CD4-positive, alpha-beta T cell treated with Interleukin-21 for 1 hour (primary cell): Measurements from ENCODE around the gene NID1.

Experiments
- DNase-seq: peaks from one replicate; pipeline ENCODE4 v3.0.0-alpha.2; 2020

NID1 gene

GRCh38 chr1:236063551-236063918 is 1.4 kb downstream of the NID1 start:
- no peak for DNase-seq

- no peak for DNase-seq
These were observed 4.6 kb downstream of the NID1 start for GRCh38 chr1:236060286-236060685.

GRCh38 chr1:236059011-236059410 is 5.9 kb downstream of the NID1 start:
- DNase-seq = no peak

- DNase-seq = no peak
These were observed 6.6 kb downstream of the NID1 start for GRCh38 chr1:236058141-236058934.

- no peak for DNase-seq
These were observed 7.3 kb downstream of the NID1 start for GRCh38 chr1:236057546-236057945.

- no peak for DNase-seq
These were observed 12.5 kb downstream of the NID1 start for GRCh38 chr1:236052232-236052993.

GRCh38 chr1:236051242-236051791 is 13.6 kb downstream of the NID1 start:
- no peak for DNase-seq

GRCh38 chr1:236045771-236046170 is 19.1 kb downstream of the NID1 start:
- no peak for DNase-seq

- DNase-seq = no peak
These were observed 20.5 kb downstream of the NID1 start for GRCh38 chr1:236044341-236044740.

- DNase-seq = no peak
These were observed 23.0 kb downstream of the NID1 start for GRCh38 chr1:236041631-236042618.

- DNase-seq = no peak
These were observed 24.9 kb downstream of the NID1 start for GRCh38 chr1:236039740-236040685.

- DNase-seq = no peak
These were observed 26.9 kb downstream of the NID1 start for GRCh38 chr1:236038034-236038433.

- no peak for DNase-seq
These were observed 29.2 kb downstream of the NID1 start for GRCh38 chr1:236035681-236036101.

- no peak for DNase-seq
These were observed 31.6 kb downstream of the NID1 start for GRCh38 chr1:236033336-236033735.

- no peak for DNase-seq
These were observed 34.4 kb downstream of the NID1 start for GRCh38 chr1:236030534-236030933.

- DNase-seq = no peak
These were observed 35.4 kb downstream of the NID1 start for GRCh38 chr1:236029428-236029940.

- DNase-seq = no peak
These were observed 37.8 kb downstream of the NID1 start for GRCh38 chr1:236027104-236027503.

GRCh38 chr1:236025836-236026235 is 39.1 kb downstream of the NID1 start:
- no peak for DNase-seq

- no peak for DNase-seq
These were observed 40.2 kb downstream of the NID1 start for GRCh38 chr1:236024641-236025040.

GRCh38 chr1:236023926-236024565 is 40.8 kb downstream of the NID1 start:
- DNase-seq = no peak
